IgD-negative memory B cell (primary cell): ENCODE data around the gene NCOA3. TPM values are rescaled to one million over a fixed set of nuclear protein-coding genes. Genes with fewer than 3 reads are reported as not detected.

Experiments used
- H3K27ac Mint-ChIP-seq, 3 donors: one replicate each; pipeline ENCODE4 v1.8.0; 2020 to 2022; ENCODE audit warnings: mild to moderate bottlenecking in 3 of 3, mixed read lengths in 3 of 3, moderate library complexity in 1 of 3
- H3K27me3 Mint-ChIP-seq: one replicate; pipeline ENCODE4 v1.8.0; 2021; ENCODE audit warnings: mixed read lengths
- H3K36me3 Mint-ChIP-seq: one replicate; pipeline ENCODE4 v1.8.0; 2020; ENCODE audit warnings: mild to moderate bottlenecking, mixed read lengths
- H3K4me1 Mint-ChIP-seq, 3 donors: one replicate each; pipeline ENCODE4 v1.8.0; 2020 to 2022; ENCODE audit warnings: mixed read lengths in 3 of 3, mild to moderate bottlenecking in 1 of 3
- H3K4me3 Mint-ChIP-seq, 4 donors: one replicate each; pipeline ENCODE4 v1.8.0; 2020 to 2022; ENCODE audit warnings: mild to moderate bottlenecking in 4 of 4, mixed read lengths in 4 of 4, moderate library complexity in 3 of 4
- H3K9me3 Mint-ChIP-seq, 3 donors: one replicate each; pipeline ENCODE4 v1.8.0; 2020 to 2021; ENCODE audit warnings: mixed read lengths in 3 of 3, mild to moderate bottlenecking in 1 of 3
- polyA plus RNA-seq: library from polyadenylated mRNA; unstranded; fragments of 300-500 nt; fragmentation: Illumina TruSeq; gene quantifications from one replicate; pipeline ENCODE4 v1.2.3, GENCODE V29; 2021

Gene NCOA3
- polyA plus RNA-seq, 1 donor from 2014 or later, result 64.7 TPM

- Mint-ChIP-seq H3K4me1 (peaks cover 0 to 5% (median 1%) of the 10 kb centered on the region in 3 donors), H3K4me3 (no peak overlapping the region), H3K36me3 (peaks cover 10% of the 10 kb centered on the region), H3K9me3 (no peaks in the 10 kb centered on the region), H3K27me3 (no peaks in the 10 kb centered on the region), H3K27ac (peak overlapping the region in 2 of 3 donors; percentile 36 to 51)
These were observed 143.9 kb downstream of the NCOA3 start for GRCh38 chr20:47645632-47646031.

GRCh38 chr20:47647994-47648393 is 146.3 kb downstream of the NCOA3 start:
- no peak overlapping the region for H3K27ac Mint-ChIP-seq
- no peak overlapping the region for H3K4me3 Mint-ChIP-seq
- peaks cover 0 to 1% (median 1%) of the 10 kb centered on the region in 3 donors for H3K4me1 Mint-ChIP-seq
- H3K27me3 Mint-ChIP-seq, result no peaks in the 10 kb centered on the region
- no peaks in the 10 kb centered on the region for H3K9me3 Mint-ChIP-seq
- peaks cover 9% of the 10 kb centered on the region for H3K36me3 Mint-ChIP-seq

GRCh38 chr20:47648943-47649342 is 147.3 kb downstream of the NCOA3 start:
- Mint-ChIP-seq H3K9me3 (no peaks in the 10 kb centered on the region), H3K36me3 (peaks cover 5% of the 10 kb centered on the region)

GRCh38 chr20:47652301-47652700 is 150.6 kb downstream of the NCOA3 start:
- no peak overlapping the region for H3K4me3 Mint-ChIP-seq
- H3K9me3 Mint-ChIP-seq, result no peaks in the 10 kb centered on the region
- no peaks in the 10 kb centered on the region for H3K27me3 Mint-ChIP-seq
- H3K36me3 Mint-ChIP-seq, result peaks cover 3% of the 10 kb centered on the region
- H3K4me1 Mint-ChIP-seq, result no peaks in the 10 kb centered on the region
- H3K27ac Mint-ChIP-seq, result no peak overlapping the region

More at GRCh38 chr20:47648943-47649342, 147.3 kb downstream of the NCOA3 start:
- H3K4me3 Mint-ChIP-seq, result no peak overlapping the region
- peaks cover 0 to 1% (median 0%) of the 10 kb centered on the region in 3 donors for H3K4me1 Mint-ChIP-seq
- peak overlapping the region in 1 of 3 donors; percentile 50 for H3K27ac Mint-ChIP-seq
- no peaks in the 10 kb centered on the region for H3K27me3 Mint-ChIP-seq

- Mint-ChIP-seq H3K36me3 (peaks cover 3% of the 10 kb centered on the region), H3K27ac (no peak overlapping the region), H3K27me3 (no peaks in the 10 kb centered on the region), H3K4me3 (no peak overlapping the region), H3K4me1 (no peaks in the 10 kb centered on the region), H3K9me3 (no peaks in the 10 kb centered on the region)
These were observed 151.1 kb downstream of the NCOA3 start for GRCh38 chr20:47652794-47653193.

- Mint-ChIP-seq H3K4me3 (no peak overlapping the region), H3K36me3 (peaks cover 3% of the 10 kb centered on the region), H3K27ac (peak overlapping the region in 2 of 3 donors; percentile 7 to 23), H3K4me1 (no peaks in the 10 kb centered on the region), H3K27me3 (no peaks in the 10 kb centered on the region), H3K9me3 (no peaks in the 10 kb centered on the region)
These were observed 152.2 kb downstream of the NCOA3 start for GRCh38 chr20:47653869-47654268.

GRCh38 chr20:47654370-47654769 is 152.7 kb downstream of the NCOA3 start:
- Mint-ChIP-seq H3K4me1 (no peaks in the 10 kb centered on the region), H3K27me3 (no peaks in the 10 kb centered on the region), H3K4me3 (no peak overlapping the region), H3K9me3 (no peaks in the 10 kb centered on the region), H3K27ac (peak overlapping the region in 1 of 3 donors; percentile 26), H3K36me3 (peaks cover 3% of the 10 kb centered on the region)

- H3K4me3 Mint-ChIP-seq, result no peak overlapping the region
- no peaks in the 10 kb centered on the region for H3K4me1 Mint-ChIP-seq
- H3K36me3 Mint-ChIP-seq, result no peaks in the 10 kb centered on the region
- peak overlapping the region in 1 of 3 donors; percentile 7 for H3K27ac Mint-ChIP-seq
- no peaks in the 10 kb centered on the region for H3K27me3 Mint-ChIP-seq
- no peaks in the 10 kb centered on the region for H3K9me3 Mint-ChIP-seq
These were observed 153.9 kb downstream of the NCOA3 start for GRCh38 chr20:47655635-47656034.

- H3K36me3 Mint-ChIP-seq, result no peaks in the 10 kb centered on the region
- H3K4me1 Mint-ChIP-seq, result no peaks in the 10 kb centered on the region
- H3K27ac Mint-ChIP-seq, result peak overlapping the region in 1 of 3 donors; percentile 7
- no peak overlapping the region for H3K4me3 Mint-ChIP-seq
- H3K27me3 Mint-ChIP-seq, result no peaks in the 10 kb centered on the region
- H3K9me3 Mint-ChIP-seq, result no peaks in the 10 kb centered on the region
These were observed 154.6 kb downstream of the NCOA3 start for GRCh38 chr20:47656318-47656717.

- no peak overlapping the region for H3K4me3 Mint-ChIP-seq
- H3K4me1 Mint-ChIP-seq, result peaks cover 0 to 10% (median 5%) of the 10 kb centered on the region in 3 donors
- H3K9me3 Mint-ChIP-seq, result no peaks in the 10 kb centered on the region
- peak overlapping the region in 1 of 3 donors; percentile 16 for H3K27ac Mint-ChIP-seq
- H3K27me3 Mint-ChIP-seq, result no peaks in the 10 kb centered on the region
- H3K36me3 Mint-ChIP-seq, result no peaks in the 10 kb centered on the region
These were observed 158.4 kb downstream of the NCOA3 start for GRCh38 chr20:47659904-47660601.

- no peak overlapping the region for H3K27ac Mint-ChIP-seq
- peaks cover 0 to 10% (median 5%) of the 10 kb centered on the region in 3 donors for H3K4me1 Mint-ChIP-seq
- H3K36me3 Mint-ChIP-seq, result no peaks in the 10 kb centered on the region
- no peaks in the 10 kb centered on the region for H3K27me3 Mint-ChIP-seq
- H3K4me3 Mint-ChIP-seq, result no peak overlapping the region
- H3K9me3 Mint-ChIP-seq, result no peaks in the 10 kb centered on the region
These were observed 158.9 kb downstream of the NCOA3 start for GRCh38 chr20:47660602-47660905.

- no peaks in the 10 kb centered on the region for H3K27me3 Mint-ChIP-seq
- no peaks in the 10 kb centered on the region for H3K9me3 Mint-ChIP-seq
- H3K4me1 Mint-ChIP-seq, result peaks cover 0 to 10% (median 5%) of the 10 kb centered on the region in 3 donors
- no peak overlapping the region for H3K4me3 Mint-ChIP-seq
- peak overlapping the region in 1 of 3 donors; percentile 82 for H3K27ac Mint-ChIP-seq
- H3K36me3 Mint-ChIP-seq, result no peaks in the 10 kb centered on the region
These were observed 159.5 kb downstream of the NCOA3 start for GRCh38 chr20:47660983-47661700.

GRCh38 chr20:47661714-47662113 is 160.0 kb downstream of the NCOA3 start:
- Mint-ChIP-seq H3K4me1 (peaks cover 0 to 11% (median 5%) of the 10 kb centered on the region in 3 donors), H3K4me3 (no peak overlapping the region), H3K27ac (peak overlapping the region in 2 of 3 donors; percentile 53 to 82), H3K27me3 (no peaks in the 10 kb centered on the region), H3K36me3 (no peaks in the 10 kb centered on the region), H3K9me3 (no peaks in the 10 kb centered on the region)

- H3K9me3 Mint-ChIP-seq, result no peaks in the 10 kb centered on the region
- peak overlapping the region in 1 of 4 donors; percentile 3 for H3K4me3 Mint-ChIP-seq
- H3K27ac Mint-ChIP-seq, result peak overlapping the region; percentile 67 to 80 (median 67)
- no peaks in the 10 kb centered on the region for H3K27me3 Mint-ChIP-seq
- no peaks in the 10 kb centered on the region for H3K36me3 Mint-ChIP-seq
- peaks cover 0 to 16% (median 5%) of the 10 kb centered on the region in 3 donors for H3K4me1 Mint-ChIP-seq
These were observed 161.0 kb downstream of the NCOA3 start for GRCh38 chr20:47662483-47663353.
